ENCODE results near the gene GATAD2A.
"Not testable (repeated sequence)": the region's sequence is repeated elsewhere in the genome, so short reads cannot be mapped to it uniquely, and the experiment has no call there.

Gene GATAD2A

DNA sequence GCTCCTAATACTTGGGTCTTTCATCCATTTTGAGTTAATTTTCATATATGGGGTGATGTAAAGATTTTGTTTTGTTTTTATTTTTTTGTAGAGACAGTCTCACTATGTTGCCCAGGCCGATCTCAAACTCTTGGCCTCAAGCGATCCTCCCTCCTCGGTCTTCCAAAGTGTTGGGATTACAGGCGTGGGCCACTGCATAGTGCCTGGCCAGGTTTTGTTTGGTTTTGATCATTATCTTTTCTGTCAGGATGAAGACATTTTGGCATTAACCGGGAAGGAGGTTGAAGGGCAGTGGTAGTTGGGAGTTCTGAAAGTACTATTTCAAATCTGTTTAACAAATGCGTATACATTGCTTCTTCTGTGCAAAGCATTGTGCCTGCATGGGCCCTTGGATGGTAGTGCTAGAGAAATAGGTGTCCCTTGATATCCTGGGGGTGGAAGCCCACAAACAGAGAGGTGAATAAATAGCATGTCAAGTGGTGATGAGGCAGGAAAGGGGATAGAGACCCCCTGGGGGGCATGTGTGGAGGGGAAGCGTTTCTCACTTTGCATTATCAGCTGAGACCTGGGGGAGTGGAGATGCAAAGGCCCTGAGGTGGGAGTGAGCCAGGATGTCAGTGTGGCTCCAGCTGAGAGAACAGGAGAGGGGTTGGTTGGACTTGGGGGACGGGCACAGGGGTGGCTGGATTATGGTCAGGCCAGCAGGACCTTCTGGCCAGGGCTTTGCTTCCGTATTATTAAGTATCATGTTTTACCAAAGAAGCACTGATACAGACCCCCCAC, 41.4 kb downstream of the GATAD2A start:
- DNase-seq (ENCODE audit: low read depth), result no peak

DNA sequence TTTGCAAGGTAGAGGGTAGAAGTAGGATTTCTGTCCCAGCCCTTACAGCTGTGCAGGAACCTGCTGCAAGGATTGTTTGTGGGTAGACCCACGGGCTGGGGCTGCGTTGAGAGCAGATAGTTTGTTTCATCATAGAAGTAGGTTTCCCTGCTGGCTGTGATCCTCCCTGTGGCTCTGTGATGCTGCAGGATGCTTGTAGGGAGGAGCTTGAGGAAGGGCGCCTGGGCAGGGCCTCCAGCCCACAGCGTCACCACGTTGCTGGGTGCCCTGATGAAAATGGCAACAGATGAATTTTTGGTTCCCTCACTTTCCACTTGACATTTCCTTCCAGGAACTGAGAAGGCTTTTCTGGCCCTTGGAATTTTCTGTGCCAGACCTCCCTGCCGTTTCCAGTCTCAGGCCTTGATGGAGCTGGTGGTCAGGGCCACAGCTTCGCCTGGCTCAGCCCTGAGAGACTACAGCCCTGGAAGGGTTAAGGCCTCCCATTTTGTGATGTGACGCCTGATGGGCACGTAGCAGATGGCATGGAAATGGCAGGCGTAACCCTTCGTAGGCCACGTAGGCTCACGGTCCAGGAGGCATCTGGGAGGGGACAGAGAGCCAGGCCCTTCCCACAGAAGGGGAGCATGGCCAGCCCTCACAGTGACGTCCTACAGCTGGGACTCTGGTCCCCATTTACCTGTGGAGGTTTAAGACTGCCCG, 42.2 kb downstream of the GATAD2A start:
- DNase-seq (ENCODE audit: low read depth), result peak; percentile 47

- DNase-seq (ENCODE audit: low read depth), result no peak
Measured at GRCh38 chr19:19448238-19448544, 42.7 kb downstream of the GATAD2A start.

GRCh38 chr19:19451429-19452242, 46.2 kb downstream of the GATAD2A start:
- no peak for DNase-seq (ENCODE audit: low read depth)

DNA sequence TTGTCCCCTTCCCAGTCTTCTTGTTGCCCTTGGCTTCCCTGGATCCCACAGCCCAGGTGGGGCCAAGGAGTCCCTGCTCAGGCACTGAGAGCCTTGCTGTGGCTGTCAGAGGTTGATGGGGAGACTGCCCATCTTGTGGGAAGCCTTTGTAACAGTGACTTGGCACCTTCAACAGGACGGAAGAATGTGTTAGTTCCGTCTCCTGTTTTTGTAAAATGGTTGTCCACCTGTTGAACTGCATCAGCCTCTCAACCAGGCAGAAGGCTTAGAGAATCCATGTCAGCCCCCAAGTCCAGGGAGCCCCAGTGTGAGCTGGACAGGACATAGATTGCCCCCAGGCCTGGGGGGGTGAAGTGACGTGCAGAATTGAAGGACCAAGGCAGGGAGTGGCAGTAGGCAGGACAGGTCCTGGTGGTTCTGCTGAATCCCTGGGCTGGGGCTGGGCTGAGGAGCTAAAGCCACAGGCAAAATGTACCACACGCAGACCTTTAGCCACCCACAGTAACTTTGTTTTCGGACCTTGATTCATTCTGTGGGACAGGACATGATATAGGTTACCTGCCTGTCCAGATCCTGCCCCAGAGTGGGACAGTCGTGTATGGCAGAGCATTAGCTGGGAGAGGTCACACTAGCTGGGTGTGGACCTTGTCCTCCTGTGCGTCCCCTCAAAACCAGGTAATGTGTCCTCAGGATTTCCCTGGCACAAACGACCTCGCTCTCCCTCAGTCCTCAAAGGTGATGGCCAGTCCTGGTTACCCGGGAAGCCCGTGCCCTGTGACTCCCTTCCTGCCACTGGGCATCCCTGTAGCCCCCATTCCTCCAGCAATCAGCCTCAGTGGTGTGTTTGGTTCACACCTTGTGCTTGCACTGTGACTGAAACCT, 47.0 kb downstream of the GATAD2A start:
- no peak for DNase-seq (ENCODE audit: low read depth)

DNA sequence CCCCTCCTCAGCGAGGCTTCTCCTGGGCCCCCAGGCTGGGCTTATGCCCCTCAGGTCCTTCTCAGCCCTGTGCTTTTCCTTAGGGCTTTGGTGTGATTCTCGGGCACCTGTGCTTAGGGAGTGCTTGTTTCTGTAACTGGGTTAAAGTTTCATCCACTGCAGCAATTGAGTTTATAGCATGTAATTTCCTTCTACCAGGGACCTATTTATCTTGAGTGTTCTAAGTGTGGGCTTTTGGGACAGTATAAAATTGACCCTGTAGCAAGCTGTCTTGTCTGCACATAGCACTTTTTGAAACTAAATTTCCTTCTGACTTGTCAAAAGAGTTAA, 47.6 kb downstream of the GATAD2A start:
- DNase-seq (ENCODE audit: low read depth), result no peak

DNA sequence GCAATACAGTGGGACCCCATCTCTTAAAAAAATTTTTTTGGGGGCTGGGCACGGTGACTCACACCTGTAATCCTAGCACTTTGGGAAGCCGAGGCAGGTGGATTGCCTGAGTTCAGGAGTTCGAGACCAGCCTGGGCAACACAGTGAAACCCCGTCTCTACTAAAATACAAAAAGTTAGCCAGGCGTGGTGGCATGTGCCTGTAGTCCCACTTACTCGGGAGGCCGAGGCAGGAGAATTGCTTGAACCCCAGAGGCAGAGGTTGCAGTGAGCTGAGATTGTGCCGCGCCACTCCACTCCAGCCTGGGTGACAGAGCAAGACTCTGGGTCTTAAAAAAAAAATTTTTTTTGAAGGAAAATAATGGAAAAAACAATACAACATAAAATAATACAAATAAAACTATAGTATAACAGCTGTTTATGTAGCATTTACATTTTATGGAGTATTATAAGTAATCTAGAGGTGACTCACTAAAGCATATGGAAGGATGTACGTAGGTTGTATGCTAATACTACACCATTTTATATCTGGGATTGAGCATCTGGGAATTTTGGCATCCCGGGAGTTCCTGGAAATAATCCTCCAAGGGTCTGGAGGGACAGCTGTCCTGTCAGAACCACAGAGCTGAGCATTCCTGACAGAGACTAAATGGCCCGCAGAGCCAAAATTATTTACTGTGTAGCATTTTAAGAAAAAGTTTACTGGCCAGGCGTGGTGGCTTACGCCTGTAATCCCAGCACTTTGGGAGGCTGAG, 49.9 kb downstream of the GATAD2A start:
- not testable (repeated sequence) for DNase-seq (ENCODE audit: low read depth)

DNA sequence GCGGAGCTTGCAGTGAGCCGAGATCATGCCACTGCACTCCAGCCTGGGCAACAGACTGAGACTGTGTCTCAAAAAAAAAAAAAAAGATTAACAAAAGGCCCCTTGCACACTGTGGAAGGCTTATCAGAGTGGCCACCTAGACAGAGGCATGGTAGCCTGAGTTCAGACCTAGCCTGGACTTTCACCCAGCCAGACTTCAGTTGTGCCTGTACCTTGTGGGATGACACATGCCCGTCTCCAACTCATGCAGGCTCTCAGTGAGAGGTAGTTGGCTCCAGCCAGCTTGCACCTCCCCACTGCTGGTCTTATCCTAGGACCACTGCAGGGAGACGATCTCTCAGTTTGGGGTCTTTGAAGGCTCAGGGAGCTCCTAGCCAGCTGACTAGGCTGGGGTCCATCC, 52.2 kb downstream of the GATAD2A start:
- DNase-seq (ENCODE audit: low read depth), result no peak

- DNase-seq (ENCODE audit: low read depth), result no peak
Measured at GRCh38 chr19:19458110-19458816, 52.8 kb downstream of the GATAD2A start.

DNA sequence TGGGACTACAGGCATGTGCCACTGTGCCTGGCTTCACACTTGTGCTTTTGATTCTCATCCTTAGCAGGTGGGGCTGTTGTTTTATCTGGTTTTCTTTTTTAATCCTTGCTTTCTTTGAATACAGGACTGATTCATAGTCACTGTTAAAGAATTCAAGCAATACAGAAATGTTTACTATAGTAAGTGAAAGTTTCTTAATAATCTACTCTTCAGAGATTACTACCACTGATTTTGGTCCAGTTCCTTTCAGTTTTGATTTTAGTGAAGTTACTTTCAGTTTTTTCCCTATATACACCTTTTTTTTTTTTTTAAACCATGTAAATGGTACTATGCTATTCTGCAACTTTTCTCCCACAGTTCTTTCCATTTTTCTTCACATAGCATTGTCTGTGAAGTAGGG, 53.6 kb downstream of the GATAD2A start:
- no peak for DNase-seq (ENCODE audit: low read depth)

GRCh38 chr19:19459707-19460251, 54.3 kb downstream of the GATAD2A start:
- peak; percentile 57 for DNase-seq (ENCODE audit: low read depth)

- no peak for DNase-seq (ENCODE audit: low read depth)
Measured at GRCh38 chr19:19460258-19460731, 54.8 kb downstream of the GATAD2A start.

GRCh38 chr19:19460761-19461265, 55.3 kb downstream of the GATAD2A start:
- peak; percentile 32 for DNase-seq (ENCODE audit: low read depth)

GRCh38 chr19:19461306-19461670, 55.8 kb downstream of the GATAD2A start:
- no peak for DNase-seq (ENCODE audit: low read depth)

- no peak for DNase-seq (ENCODE audit: low read depth)
Measured at GRCh38 chr19:19461671-19462622, 56.5 kb downstream of the GATAD2A start.

DNA sequence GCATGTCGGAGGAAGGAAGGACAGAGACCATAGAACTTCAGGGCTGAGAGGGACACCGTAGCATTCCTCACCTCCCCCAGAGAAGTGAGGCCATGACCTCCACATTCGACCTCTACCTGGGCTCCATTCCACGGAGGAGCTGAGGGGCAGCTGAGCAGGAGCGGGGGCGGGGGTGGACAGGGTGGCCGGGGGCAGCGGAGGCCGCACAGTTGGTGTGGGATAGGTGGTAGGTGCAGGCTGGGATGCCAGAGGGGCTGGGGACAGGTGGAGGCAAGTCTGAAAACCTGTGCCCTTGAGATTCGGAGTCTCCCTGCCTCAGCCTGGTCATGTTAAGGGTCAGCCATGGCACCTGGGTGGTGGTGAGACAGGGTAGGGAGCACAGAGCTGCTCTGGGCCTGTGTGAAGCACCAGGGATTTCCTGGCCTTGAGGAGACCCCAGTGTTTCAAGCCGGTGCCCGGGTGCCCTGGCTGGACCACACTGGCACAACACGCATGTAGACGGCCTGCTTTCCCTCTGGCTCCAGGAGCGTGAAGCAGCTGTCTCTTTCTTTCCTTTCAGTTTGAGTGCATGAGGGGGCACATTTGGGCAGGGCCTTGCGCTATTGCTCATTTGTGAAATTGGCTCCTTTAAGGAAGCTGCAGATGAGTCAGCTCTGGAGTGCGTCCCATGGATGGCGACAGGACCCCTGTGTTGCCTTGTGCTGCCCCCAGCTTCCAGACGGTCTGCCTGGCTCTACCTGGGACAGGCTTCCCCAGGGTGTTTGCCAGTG, 58.1 kb downstream of the GATAD2A start:
- no peak for DNase-seq (ENCODE audit: low read depth)

DNA sequence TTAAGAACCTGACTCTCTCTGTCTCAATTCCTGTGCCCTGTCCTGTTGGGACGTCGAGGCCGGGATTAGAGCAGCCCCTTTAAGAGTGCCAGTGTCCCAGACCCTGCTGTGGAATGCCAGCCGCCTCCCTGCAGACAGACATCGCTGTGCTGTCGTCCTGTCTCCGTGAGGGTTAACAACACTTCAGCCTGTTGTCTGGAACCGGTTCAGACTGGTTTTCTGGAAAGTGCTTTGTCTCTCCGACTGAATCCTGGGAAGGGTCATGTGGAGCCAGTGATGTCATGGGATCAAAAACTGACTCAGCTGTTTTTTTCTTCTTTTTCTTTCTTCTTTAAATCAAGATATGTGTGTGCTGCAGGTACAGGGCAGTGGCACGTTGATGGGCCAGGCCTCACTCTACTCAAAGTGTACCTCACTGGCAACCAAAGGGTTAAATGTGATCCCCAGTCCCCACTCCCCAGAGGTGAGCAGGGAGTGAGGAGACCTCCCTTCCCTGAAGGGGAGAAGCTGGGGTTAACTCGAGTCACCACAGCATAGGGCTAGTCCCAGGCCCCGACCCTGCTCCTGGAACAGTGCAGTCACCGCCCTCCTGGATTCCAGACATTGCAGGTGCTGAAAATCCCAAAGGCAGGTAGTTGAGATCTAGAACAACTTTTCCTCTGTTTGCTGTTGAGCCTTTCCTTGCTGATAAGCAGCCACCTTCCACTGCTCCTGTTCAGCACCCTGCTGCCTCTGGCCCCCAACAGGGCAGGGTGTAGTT, 59.0 kb downstream of the GATAD2A start:
- DNase-seq (ENCODE audit: low read depth), result no peak
